Loucy (cell line): ENCODE measurements around the gene RTL1.
A peak's percentile ranks its signal among the peaks of the same experiment; 100 is the strongest.

ENCODE experiments used
- H2AFZ ChIP-seq: fragments of 200-600 bp; sonication (generic); 2 replicates; pipeline ENCODE4 v1.6.0; 2016; ENCODE audit warnings: antibody characterized with exemption, mild to moderate bottlenecking, low read length, moderate library complexity
- H3F3A ChIP-seq: fragments of 200-600 bp; 2 replicates; pipeline ENCODE4 v1.6.0; 2016; ENCODE audit warnings: antibody characterized with exemption, low read depth, mild to moderate bottlenecking
- H3K27me3 ChIP-seq: fragments of 200-600 bp; sonication (generic); 2 replicates; pipeline ENCODE4 v1.6.1; 2014; ENCODE audit warnings: low read length, mild to moderate bottlenecking; ENCODE audit not compliant: insufficient read depth, poor library complexity, severe bottlenecking
- H3K36me3 ChIP-seq: fragments of 200-600 bp; sonication (generic); 2 replicates; pipeline ENCODE4 v1.6.1; 2016; ENCODE audit warnings: low read length; ENCODE audit not compliant: insufficient read depth
- H3K4me1 ChIP-seq: fragments of 200-600 bp; sonication (generic); 2 replicates; pipeline ENCODE4 v1.5.1; 2014; ENCODE audit warnings: low read length, mild to moderate bottlenecking; ENCODE audit not compliant: insufficient read depth, poor library complexity, severe bottlenecking
- H3K4me2 ChIP-seq: fragments of 200-600 bp; sonication (generic); 2 replicates; pipeline ENCODE4 v1.6.0; 2014; ENCODE audit warnings: antibody characterized with exemption, low read length, low read depth, mild to moderate bottlenecking; ENCODE audit not compliant: poor library complexity, severe bottlenecking
- H3K4me3 ChIP-seq: fragments of 200-600 bp; sonication (generic); 2 replicates; pipeline ENCODE4 v1.5.1; 2014; ENCODE audit warnings: low read length, mild to moderate bottlenecking, mixed read lengths; ENCODE audit not compliant: poor library complexity, severe bottlenecking
- H3K79me2 ChIP-seq: fragments of 200-600 bp; sonication (generic); 2 replicates; pipeline ENCODE4 v1.6.1; 2014; ENCODE audit warnings: low read length; ENCODE audit not compliant: insufficient read depth
- H3K9ac ChIP-seq: fragments of 200-600 bp; sonication (generic); 2 replicates; pipeline ENCODE4 v1.6.0; 2014; ENCODE audit warnings: mild to moderate bottlenecking, low read depth, low read length, moderate library complexity; ENCODE audit not compliant: poor library complexity, severe bottlenecking
- H3K9me2 ChIP-seq: fragments of 200-600 bp; sonication (generic); replicated peaks from 2 replicates; pipeline ENCODE4 v1.6.1; 2016; ENCODE audit warnings: low read depth, low read length, mixed read lengths
- H3K9me3 ChIP-seq: fragments of 200-600 bp; sonication (generic); 2 replicates; pipeline ENCODE4 v1.6.1; 2014; ENCODE audit warnings: mild to moderate bottlenecking, antibody characterized with exemption, low read length, low read depth; ENCODE audit not compliant: insufficient read depth
- H4K20me1 ChIP-seq: fragments of 200-600 bp; sonication (generic); 2 replicates; pipeline ENCODE4 v1.6.0; 2014; ENCODE audit warnings: antibody characterized with exemption, low read length, mild to moderate bottlenecking; ENCODE audit not compliant: insufficient read depth, poor library complexity, severe bottlenecking
- EZH2phosphoT487 ChIP-seq: fragments of 200-600 bp; IDR thresholded peaks from 2 replicates; pipeline ENCODE4 v1.6.1; 2018; ENCODE audit warnings: antibody characterized with exemption, mild to moderate bottlenecking, moderate library complexity, borderline replicate concordance
- TF ChIP-seq, protein P1 (sequence below): fragments of 200-600 bp; sonication (generic); conservative IDR thresholded peaks from 2 replicates; pipeline ENCODE4 v1.5.1; 2014; ENCODE audit warnings: mild to moderate bottlenecking, antibody characterized with exemption, low read length

RTL1 gene

GRCh38 chr14:100911665-100912316 is 8.3 kb upstream of the RTL1 start:
- no peak overlapping the region for H3K9ac ChIP-seq
- H3F3A ChIP-seq = no peaks in the 10 kb centered on the region

GRCh38 chr14:100910888-100911664 is 7.6 kb upstream of the RTL1 start:
- H3K79me2 ChIP-seq = no peaks in the 10 kb centered on the region
- no peaks in the 10 kb centered on the region for H3K4me1 ChIP-seq
- H3K9ac ChIP-seq = no peak overlapping the region
- H3K27me3 ChIP-seq = no peaks in the 10 kb centered on the region
- no peaks in the 10 kb centered on the region for H3K36me3 ChIP-seq
- no peaks in the 10 kb centered on the region for H3K9me3 ChIP-seq
- H3K4me3 ChIP-seq = no peak overlapping the region
- TF ChIP-seq EZH2phosphoT487 = no peak
- TF ChIP-seq, protein P1, sequence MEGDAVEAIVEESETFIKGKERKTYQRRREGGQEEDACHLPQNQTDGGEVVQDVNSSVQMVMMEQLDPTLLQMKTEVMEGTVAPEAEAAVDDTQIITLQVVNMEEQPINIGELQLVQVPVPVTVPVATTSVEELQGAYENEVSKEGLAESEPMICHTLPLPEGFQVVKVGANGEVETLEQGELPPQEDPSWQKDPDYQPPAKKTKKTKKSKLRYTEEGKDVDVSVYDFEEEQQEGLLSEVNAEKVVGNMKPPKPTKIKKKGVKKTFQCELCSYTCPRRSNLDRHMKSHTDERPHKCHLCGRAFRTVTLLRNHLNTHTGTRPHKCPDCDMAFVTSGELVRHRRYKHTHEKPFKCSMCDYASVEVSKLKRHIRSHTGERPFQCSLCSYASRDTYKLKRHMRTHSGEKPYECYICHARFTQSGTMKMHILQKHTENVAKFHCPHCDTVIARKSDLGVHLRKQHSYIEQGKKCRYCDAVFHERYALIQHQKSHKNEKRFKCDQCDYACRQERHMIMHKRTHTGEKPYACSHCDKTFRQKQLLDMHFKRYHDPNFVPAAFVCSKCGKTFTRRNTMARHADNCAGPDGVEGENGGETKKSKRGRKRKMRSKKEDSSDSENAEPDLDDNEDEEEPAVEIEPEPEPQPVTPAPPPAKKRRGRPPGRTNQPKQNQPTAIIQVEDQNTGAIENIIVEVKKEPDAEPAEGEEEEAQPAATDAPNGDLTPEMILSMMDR = peak; percentile 13; the same call in 1 of the 2 replicates
- H2AFZ ChIP-seq = no peak overlapping the region
- H3K9me2 ChIP-seq = no peaks in the 10 kb centered on the region
- H4K20me1 ChIP-seq = no peaks in the 10 kb centered on the region
- H3F3A ChIP-seq = no peaks in the 10 kb centered on the region
- H3K4me2 ChIP-seq = no peak overlapping the region

More at GRCh38 chr14:100911665-100912316, 8.3 kb upstream of the RTL1 start:
- H3K4me3 ChIP-seq = no peak overlapping the region
- H3K9me3 ChIP-seq = no peaks in the 10 kb centered on the region
- H3K4me2 ChIP-seq = no peak overlapping the region
- H3K36me3 ChIP-seq = no peaks in the 10 kb centered on the region
- no peaks in the 10 kb centered on the region for H4K20me1 ChIP-seq
- no peak for TF ChIP-seq EZH2phosphoT487
- TF ChIP-seq, protein P1 = no peak
- H3K4me1 ChIP-seq = no peaks in the 10 kb centered on the region
- no peaks in the 10 kb centered on the region for H3K79me2 ChIP-seq
- no peaks in the 10 kb centered on the region for H3K9me2 ChIP-seq
- H3K27me3 ChIP-seq = no peaks in the 10 kb centered on the region
- no peak overlapping the region for H2AFZ ChIP-seq

GRCh38 chr14:100909439-100909838 is 5.9 kb upstream of the RTL1 start:
- Histone ChIP-seq H3F3A (no peaks in the 10 kb centered on the region), H3K4me1 (no peaks in the 10 kb centered on the region), H3K27me3 (no peaks in the 10 kb centered on the region), H3K4me3 (no peak overlapping the region), H3K4me2 (no peak overlapping the region), H2AFZ (no peak overlapping the region), H3K9me3 (no peaks in the 10 kb centered on the region), H3K36me3 (no peaks in the 10 kb centered on the region), H3K9me2 (no peaks in the 10 kb centered on the region), H3K9ac (no peak overlapping the region), H4K20me1 (no peaks in the 10 kb centered on the region), H3K79me2 (no peaks in the 10 kb centered on the region)
- TF ChIP-seq, protein P1 = no peak
- TF ChIP-seq EZH2phosphoT487 = no peak
